Measurements from ENCODE around the gene PPT1.
"Not testable (repeated sequence)": the region's sequence is repeated elsewhere in the genome, so short reads cannot be mapped to it uniquely, and the experiment has no call there.

PPT1 gene

GRCh38 chr1:40038697-40039096 is 58.4 kb downstream of the PPT1 start:
- no peak overlapping the region for H3K4me3 ChIP-seq (ENCODE audit: low read depth, low read length)
- TF ChIP-seq CTCF (IDR thresholded peaks at IDR 0.05; ENCODE audit: low read depth, low read length) = no peak

- H3K4me3 ChIP-seq (ENCODE audit: low read depth, low read length) = not testable (repeated sequence)
These were observed 59.8 kb downstream of the PPT1 start for GRCh38 chr1:40037254-40037653.

- no peak overlapping the region for H3K4me3 ChIP-seq (ENCODE audit: low read depth, low read length)
- no peak for TF ChIP-seq CTCF (IDR thresholded peaks at IDR 0.05; ENCODE audit: low read depth, low read length)
These were observed 60.5 kb downstream of the PPT1 start for GRCh38 chr1:40036574-40036973.

GRCh38 chr1:40034869-40035268 is 62.2 kb downstream of the PPT1 start:
- TF ChIP-seq CTCF (IDR thresholded peaks at IDR 0.05; ENCODE audit: low read depth, low read length) = no peak
- no peak overlapping the region for H3K4me3 ChIP-seq (ENCODE audit: low read depth, low read length)

GRCh38 chr1:40032240-40032891 is 64.7 kb downstream of the PPT1 start:
- peak; percentile 50 for TF ChIP-seq CTCF (IDR thresholded peaks at IDR 0.05; ENCODE audit: low read depth, low read length)
- H3K4me3 ChIP-seq (ENCODE audit: low read depth, low read length) = no peak overlapping the region

- no peak for TF ChIP-seq CTCF (IDR thresholded peaks at IDR 0.05; ENCODE audit: low read depth, low read length)
- no peak overlapping the region for H3K4me3 ChIP-seq (ENCODE audit: low read depth, low read length)
These were observed 66.4 kb downstream of the PPT1 start for GRCh38 chr1:40030528-40031135.

GRCh38 chr1:40029608-40030007 is 67.4 kb downstream of the PPT1 start:
- TF ChIP-seq CTCF (IDR thresholded peaks at IDR 0.05; ENCODE audit: low read depth, low read length) = no peak
- no peak overlapping the region for H3K4me3 ChIP-seq (ENCODE audit: low read depth, low read length)

- TF ChIP-seq CTCF (IDR thresholded peaks at IDR 0.05; ENCODE audit: low read depth, low read length) = no peak
- H3K4me3 ChIP-seq (ENCODE audit: low read depth, low read length) = no peak overlapping the region
These were observed 69.4 kb downstream of the PPT1 start for GRCh38 chr1:40027647-40028046.
